MG63 (cell line): ENCODE data around the gene LYAR. TPM values are rescaled to one million over a fixed set of nuclear protein-coding genes. Genes with fewer than 3 reads are reported as not detected.
A peak's percentile ranks its signal among the peaks of the same experiment; 100 is the strongest.

Experiments
- DNase-seq: peaks from one replicate; pipeline ENCODE4 v3.0.0-alpha.2; 2020
- H3K27me3 ChIP-seq: fragments of 250-450 bp; sonication (Bioruptor Pico); 2 replicates; pipeline ENCODE4 v1.5.1; 2020; ENCODE audit warnings: mild to moderate bottlenecking, moderate library complexity
- H3K36me3 ChIP-seq: fragments of 250-450 bp; sonication (Bioruptor Pico); 2 replicates; pipeline ENCODE4 v1.5.1; 2020; ENCODE audit warnings: mild to moderate bottlenecking, moderate library complexity
- H3K4me3 ChIP-seq: fragments of 250-450 bp; sonication (Bioruptor Pico); 2 replicates; pipeline ENCODE4 v1.5.1; 2020; ENCODE audit warnings: mild to moderate bottlenecking, moderate library complexity
- H3K9me3 ChIP-seq: fragments of 250-450 bp; sonication (Bioruptor Pico); 2 replicates; pipeline ENCODE4 v1.5.1; 2020; ENCODE audit warnings: mild to moderate bottlenecking, moderate library complexity
- total RNA-seq: library from RNA; depleted of rRNA; stranded (reverse); fragments of >200 nt; shearing (Covaris generic); gene quantifications from 2 replicates; pipeline ENCODE4 v1.2.3, GENCODE V29; 2014; ENCODE audit warnings: low replicate concordance; rRNA removed

LYAR gene, protein sequence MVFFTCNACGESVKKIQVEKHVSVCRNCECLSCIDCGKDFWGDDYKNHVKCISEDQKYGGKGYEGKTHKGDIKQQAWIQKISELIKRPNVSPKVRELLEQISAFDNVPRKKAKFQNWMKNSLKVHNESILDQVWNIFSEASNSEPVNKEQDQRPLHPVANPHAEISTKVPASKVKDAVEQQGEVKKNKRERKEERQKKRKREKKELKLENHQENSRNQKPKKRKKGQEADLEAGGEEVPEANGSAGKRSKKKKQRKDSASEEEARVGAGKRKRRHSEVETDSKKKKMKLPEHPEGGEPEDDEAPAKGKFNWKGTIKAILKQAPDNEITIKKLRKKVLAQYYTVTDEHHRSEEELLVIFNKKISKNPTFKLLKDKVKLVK
- total RNA-seq, result 17.5 and 20.9 TPM in 2 replicates

DNA sequence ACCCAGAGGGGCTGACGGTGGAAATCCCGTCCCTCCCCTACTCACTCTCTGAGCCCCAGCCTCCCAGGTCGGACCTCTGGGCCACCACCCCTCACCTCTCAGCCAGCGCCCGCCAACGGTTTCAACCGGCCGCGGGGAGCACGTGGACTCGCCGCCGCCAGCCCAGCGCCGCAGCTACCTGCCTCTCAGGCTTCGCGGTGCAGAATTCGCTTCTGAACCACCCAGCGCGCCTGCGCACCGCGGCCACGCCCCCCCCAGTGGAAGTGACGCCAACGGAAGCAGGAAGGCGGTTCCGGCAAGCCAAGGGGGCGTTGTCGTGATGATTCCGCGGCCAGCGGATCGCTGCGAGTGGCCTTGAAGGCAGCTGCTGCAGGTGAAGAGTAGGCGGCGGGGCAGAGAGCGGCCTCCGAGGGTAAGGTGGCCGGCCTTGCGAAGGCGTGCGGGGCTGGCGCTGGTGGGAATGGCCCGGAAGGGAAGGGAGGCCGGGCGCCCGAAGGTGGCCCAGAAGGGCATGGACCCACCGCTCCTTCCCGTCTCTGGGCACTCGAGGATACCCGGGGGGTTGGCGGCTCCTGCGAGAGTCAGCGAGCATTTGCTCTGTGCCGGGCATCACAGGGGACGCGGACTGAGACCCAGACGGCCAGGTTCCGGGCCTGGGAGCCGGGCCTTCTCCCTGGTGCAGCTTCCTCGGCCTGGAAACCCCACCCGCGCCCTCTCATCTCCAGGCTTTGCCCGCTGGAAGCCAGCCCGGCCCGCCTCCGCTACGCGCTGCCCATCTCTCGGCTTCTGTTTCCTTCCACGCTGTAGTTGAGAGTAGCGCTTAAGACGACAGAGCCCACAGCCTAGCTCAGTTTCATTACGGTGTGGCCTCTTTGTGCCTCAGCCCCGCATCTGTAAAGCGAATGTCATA lies at the start of gene LYAR, which contains the start of gene ZBTB49:
Gene LYAR, minus strand, starts transcription at position 214 of the 910 bp plus-strand sequence. CDS start 6,412 bp downstream, outside the sequence.
Gene ZBTB49, plus strand, starts transcription at position 311 of the 910 bp plus-strand sequence. CDS start 9,695 bp downstream, outside the sequence.
- peaks cover 5% of the 10 kb centered on the region for H3K36me3 ChIP-seq
- H3K4me3 ChIP-seq, result peak within 1 kb of the TSS; percentile 89
- H3K27me3 ChIP-seq, result no peaks in the 10 kb centered on the region
- no peaks in the 10 kb centered on the region for H3K9me3 ChIP-seq
- DNase-seq, result peak; percentile 85

DNA sequence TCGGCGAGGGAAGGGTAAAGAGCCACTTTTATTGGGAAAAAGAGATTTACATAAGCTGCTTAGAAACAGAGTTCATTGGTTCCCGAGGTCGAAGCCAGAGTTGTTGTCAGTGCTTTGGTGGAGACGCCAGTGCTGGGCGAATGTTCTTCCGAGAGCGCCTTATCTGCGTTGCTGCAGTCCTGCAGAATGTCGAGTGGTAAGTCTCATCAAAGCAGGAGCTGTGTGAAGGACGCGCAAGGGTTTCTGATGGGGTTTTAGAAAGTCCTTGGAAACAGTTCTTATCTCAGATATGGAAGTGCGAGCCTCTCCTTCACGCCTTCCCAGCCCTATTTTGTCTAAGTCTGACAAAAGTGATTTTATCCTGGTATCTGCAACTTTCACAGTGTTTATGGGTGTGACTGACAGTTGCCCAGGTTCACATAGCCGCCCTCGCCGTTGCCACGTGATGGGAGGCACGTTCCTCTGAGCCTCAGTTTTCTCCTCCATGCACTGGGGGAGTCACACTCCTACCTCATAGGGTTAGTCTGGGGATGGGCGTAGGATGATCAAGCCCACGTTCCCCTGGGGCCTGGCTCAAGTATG lies 49.6 kb upstream of the LYAR start:
- DNase-seq, result no peak
- no peaks in the 10 kb centered on the region for H3K9me3 ChIP-seq
- no peak overlapping the region for H3K4me3 ChIP-seq
- no peaks in the 10 kb centered on the region for H3K27me3 ChIP-seq
- H3K36me3 ChIP-seq, result no peaks in the 10 kb centered on the region

DNA sequence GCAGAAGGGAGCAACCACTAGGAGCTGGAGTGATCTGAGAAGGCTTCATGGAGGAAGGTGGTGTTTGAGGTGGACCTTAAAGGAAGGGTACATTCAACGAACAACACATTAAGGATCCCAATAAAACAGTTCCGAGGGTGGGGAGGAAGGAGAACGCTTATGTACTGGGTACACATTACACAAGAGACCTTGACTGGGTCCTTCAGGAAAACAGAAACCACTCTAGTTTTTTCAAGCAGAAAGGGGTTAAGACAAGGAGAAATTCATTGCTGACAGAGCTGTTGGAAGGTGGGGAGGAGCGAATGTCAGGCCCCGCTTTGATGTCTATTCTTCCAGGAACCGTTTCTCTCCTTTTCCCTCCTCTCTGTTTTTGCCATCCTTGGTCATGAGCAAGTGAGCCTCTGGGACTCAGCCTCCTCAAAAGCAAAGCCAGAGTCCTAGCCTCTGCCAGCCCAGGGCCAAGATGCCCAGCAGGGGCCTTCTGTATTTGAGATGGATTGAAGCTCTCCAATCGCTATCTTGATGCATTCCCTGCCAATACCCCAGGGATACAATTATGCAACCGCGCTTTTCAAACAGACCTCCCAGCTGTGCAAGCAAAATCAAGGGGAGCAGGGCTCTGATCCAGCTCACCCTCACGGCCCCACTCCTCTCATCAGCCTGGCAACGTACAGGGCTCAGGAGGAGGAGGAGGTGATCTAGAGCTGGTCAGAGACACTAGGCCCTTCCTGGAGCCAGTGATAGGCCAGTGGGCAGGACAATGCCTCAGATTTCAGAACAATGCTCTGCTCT lies 48.5 kb upstream of the LYAR start:
- no peaks in the 10 kb centered on the region for H3K36me3 ChIP-seq
- no peaks in the 10 kb centered on the region for H3K9me3 ChIP-seq
- H3K4me3 ChIP-seq, result no peak overlapping the region
- no peaks in the 10 kb centered on the region for H3K27me3 ChIP-seq
- no peak for DNase-seq

DNA sequence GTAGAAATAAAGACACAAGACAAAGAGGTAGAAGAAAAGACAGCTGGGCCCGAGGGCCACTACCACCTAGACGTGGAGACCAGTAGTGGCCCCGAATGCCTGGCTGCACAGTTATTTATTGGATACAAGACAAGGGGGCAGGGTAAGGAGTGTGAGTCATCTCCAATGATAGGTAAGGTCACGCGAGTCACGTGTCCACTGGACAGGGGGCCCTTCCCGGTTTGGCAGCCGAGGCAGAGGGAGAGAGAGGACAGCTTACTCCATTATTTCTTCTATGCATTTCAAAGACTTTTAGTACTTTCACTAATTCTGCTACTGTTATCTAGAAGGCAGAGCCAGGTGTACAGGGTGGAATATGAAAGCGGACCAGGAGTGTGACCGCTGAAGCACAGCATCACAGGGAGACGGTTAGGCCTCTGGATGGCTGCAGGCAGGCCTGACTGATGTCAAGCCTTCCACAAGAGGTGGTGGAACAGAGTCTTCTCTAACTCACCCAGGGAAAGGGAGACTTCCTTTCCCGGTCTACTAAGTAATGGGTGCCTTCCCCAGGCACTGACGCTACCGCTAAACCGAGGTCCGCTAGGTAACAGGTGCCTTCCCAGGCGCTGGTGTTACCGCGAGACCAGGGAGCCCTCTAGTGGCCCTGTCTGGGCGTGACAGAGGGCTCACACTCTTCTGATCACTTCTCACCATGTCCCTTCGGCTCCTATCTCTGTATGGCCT lies 45.0 kb upstream of the LYAR start:
- Histone ChIP-seq H3K9me3 (no peaks in the 10 kb centered on the region), H3K36me3 (no peaks in the 10 kb centered on the region), H3K4me3 (no peak overlapping the region), H3K27me3 (no peaks in the 10 kb centered on the region)
- DNase-seq, result peak; percentile 26

DNA sequence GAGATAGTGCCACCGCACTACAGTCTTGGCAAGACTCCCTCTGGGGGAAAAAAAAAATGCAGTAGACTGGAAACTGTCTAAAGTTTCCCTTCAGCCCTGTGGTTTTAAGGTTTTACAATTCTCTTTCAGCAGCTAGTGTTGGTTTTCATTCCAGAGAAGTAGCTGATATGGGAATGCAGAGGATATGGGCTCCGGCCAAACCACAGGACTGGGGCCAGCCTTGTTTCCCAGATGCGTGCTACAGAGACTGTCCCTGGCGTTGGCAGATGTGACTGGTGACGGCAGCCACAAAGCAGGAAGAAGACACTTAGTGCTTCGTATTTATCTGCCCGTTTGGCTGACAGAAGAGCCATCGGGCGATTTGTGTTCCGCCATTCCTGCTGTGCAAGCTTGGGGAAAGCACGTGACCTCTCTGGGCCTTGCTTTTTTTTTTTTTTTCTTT lies 43.3 kb upstream of the LYAR start:
- DNase-seq, result peak; percentile 5
- Histone ChIP-seq H3K9me3 (no peaks in the 10 kb centered on the region), H3K36me3 (no peaks in the 10 kb centered on the region), H3K27me3 (no peaks in the 10 kb centered on the region), H3K4me3 (no peak overlapping the region)

DNA sequence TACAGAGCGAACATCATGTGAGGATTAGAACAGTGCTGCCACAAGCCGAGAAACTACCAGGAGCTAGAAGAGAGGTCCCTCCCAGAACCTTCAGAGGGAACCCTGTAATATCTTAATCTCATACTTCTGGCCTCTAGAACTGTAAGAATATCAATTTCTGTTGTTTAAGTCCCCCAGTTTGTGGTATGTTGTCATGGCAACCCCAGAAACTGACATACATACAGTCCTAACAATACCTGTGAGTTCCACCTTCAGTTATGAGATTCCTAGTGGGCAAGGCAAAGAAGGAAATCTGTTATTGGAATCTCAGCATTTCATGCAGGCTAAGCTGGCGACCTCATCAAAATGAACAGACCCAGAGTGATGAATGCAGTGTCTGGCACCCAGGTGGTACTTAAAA lies 42.6 kb upstream of the LYAR start:
- DNase-seq, result no peak
- no peak overlapping the region for H3K4me3 ChIP-seq
- H3K9me3 ChIP-seq, result no peaks in the 10 kb centered on the region
- H3K27me3 ChIP-seq, result no peaks in the 10 kb centered on the region
- no peaks in the 10 kb centered on the region for H3K36me3 ChIP-seq

DNA sequence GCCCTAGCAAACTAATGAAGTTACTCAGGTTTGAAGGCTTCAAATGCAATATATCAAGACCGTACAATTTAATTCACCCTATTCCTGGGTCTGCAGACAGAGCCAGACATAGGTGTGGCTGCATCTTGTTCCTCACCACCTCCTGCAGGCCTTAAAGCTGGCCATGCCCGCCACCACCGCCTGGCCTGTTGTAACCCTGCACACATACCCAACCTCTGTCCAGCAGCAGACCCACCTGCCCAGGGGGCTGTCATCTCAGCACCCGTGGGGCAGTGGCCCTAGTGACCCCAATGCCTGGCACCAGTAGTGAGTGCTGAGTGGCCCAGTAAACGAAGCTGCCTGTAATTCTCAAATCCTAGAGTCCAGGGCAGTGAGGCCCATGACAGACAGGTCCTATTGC lies 40.8 kb upstream of the LYAR start:
- no peak for DNase-seq
- no peaks in the 10 kb centered on the region for H3K9me3 ChIP-seq
- H3K36me3 ChIP-seq, result no peaks in the 10 kb centered on the region
- no peak overlapping the region for H3K4me3 ChIP-seq
- no peaks in the 10 kb centered on the region for H3K27me3 ChIP-seq

DNA sequence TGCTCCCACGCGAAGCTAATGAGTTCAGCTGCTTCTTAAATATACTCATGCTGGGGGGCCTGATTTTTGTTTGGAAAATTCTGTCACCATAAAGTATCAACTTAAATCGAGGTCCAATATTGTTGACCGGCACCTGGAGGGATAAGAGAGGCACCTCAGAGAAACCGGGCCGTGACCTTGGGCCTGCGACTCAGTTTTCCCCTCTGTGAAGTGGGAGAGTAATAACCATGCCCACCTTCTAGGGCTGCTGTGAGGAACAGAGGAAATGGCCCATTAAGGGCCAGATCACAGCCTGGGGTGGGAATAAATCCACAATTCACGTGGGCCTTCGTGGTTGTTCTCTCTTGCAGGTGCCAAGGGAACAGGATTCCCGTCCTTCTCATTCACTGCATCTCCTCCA lies 39.5 kb upstream of the LYAR start:
- Histone ChIP-seq H3K9me3 (no peaks in the 10 kb centered on the region), H3K4me3 (no peak overlapping the region), H3K36me3 (no peaks in the 10 kb centered on the region), H3K27me3 (no peaks in the 10 kb centered on the region)
- DNase-seq, result no peak

DNA sequence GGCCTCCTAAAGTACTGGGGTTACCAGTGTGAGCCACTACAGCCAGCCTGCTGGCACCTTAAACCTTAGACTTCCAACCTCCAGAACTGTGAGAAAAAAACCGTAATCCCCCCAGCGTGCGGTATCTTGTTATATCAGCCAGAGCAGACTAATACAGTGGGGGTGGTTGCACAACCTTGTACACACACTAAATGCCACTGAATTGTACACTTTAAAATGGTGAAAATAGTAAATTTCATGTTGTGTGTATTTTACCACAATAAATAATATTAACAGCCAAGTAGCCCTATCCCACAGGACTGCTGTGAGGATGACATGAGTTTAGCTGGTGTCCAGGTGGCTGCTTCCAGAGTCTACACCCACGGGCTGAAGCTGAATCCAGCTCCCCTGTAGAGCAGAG lies 38.9 kb upstream of the LYAR start:
- Histone ChIP-seq H3K27me3 (no peaks in the 10 kb centered on the region), H3K9me3 (no peaks in the 10 kb centered on the region), H3K4me3 (no peak overlapping the region), H3K36me3 (no peaks in the 10 kb centered on the region)
- DNase-seq, result no peak

DNA sequence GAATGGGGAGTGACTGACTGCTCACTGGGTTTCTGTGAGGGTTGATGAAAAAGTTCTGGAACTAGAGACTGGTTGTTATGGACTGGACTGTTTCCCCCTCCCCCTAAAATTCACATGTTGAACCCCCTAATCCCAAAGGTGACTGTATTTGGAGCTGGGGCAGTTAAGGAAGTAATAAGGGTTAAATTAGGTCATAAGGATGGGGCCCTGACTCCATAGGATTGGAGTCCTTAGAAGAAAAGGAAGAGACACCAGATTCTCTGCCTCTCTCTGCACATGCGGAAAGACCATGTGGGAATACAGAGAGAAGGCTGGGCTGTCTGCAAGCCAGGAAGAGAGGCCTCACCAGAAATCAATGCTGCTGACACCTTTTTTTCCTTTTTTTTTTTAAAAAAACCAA lies 38.3 kb upstream of the LYAR start:
- Histone ChIP-seq H3K27me3 (no peaks in the 10 kb centered on the region), H3K4me3 (no peak overlapping the region), H3K9me3 (no peaks in the 10 kb centered on the region), H3K36me3 (no peaks in the 10 kb centered on the region)
- no peak for DNase-seq

DNA sequence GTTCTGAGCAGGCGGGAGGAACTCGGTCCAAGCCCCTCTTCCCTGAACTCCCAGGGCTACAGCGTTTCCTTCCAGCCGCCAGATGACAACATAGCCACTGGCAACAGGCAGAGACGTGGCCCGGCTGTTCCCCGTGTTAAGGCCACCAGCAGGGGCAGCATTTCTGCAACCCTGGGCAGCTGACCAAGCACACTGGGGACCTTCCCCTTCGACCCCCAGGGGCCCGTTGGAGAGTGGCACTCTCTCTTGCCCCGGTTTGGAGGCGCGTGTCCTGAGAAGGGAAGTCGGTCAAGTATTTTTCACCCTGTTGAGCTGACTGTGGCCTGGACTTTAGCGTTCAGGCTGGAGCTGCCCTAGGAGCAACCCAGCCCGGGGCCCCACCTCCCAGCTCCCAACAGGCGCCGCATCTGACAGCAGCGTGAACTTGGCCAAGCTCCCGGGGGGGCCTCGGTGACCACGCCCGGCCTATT lies 37.7 kb upstream of the LYAR start:
- DNase-seq, result no peak
- Histone ChIP-seq H3K36me3 (no peaks in the 10 kb centered on the region), H3K4me3 (no peak overlapping the region), H3K9me3 (no peaks in the 10 kb centered on the region), H3K27me3 (no peaks in the 10 kb centered on the region)

DNA sequence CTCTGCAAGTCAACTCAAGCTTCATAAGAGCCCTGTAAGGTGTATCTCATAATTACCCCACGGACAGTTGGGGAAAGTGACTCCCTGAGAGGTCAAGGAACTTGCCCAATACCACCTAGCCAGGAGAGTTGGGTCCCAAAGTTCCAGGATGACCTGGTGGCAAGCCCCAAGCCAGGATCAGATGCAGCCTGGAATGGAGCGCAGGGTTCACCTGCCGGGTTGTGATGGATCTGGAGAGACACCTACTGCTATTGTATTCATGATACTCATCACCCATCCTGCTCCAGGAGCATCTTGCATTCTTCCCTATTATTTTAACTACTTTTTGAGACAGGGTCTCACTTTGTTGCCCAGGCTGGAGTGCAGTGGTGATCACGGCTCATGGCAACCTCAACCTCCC lies 36.2 kb upstream of the LYAR start:
- DNase-seq, result no peak
- no peak overlapping the region for H3K4me3 ChIP-seq
- no peaks in the 10 kb centered on the region for H3K27me3 ChIP-seq
- no peaks in the 10 kb centered on the region for H3K36me3 ChIP-seq
- H3K9me3 ChIP-seq, result no peaks in the 10 kb centered on the region

DNA sequence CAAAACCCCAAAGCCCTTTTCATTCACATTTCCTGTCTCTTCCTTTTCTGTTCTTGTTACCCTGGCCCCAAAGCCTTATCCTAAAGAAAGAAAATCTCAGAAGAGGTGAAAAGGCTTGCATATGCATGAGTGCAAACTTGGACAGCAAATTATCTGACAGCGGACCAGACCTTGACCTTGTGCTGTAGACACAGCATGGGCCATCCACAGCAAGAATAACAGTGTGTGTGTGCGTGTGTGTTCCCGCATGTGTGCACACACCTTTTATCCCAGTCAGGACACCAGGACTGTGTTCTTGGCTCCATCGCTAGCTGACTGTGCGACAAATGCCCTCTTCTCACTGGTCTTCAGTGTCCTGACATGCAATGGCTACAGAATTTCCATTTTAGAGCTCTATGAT lies 35.4 kb upstream of the LYAR start:
- Histone ChIP-seq H3K36me3 (no peaks in the 10 kb centered on the region), H3K4me3 (no peak overlapping the region), H3K9me3 (no peaks in the 10 kb centered on the region), H3K27me3 (no peaks in the 10 kb centered on the region)
- no peak for DNase-seq

DNA sequence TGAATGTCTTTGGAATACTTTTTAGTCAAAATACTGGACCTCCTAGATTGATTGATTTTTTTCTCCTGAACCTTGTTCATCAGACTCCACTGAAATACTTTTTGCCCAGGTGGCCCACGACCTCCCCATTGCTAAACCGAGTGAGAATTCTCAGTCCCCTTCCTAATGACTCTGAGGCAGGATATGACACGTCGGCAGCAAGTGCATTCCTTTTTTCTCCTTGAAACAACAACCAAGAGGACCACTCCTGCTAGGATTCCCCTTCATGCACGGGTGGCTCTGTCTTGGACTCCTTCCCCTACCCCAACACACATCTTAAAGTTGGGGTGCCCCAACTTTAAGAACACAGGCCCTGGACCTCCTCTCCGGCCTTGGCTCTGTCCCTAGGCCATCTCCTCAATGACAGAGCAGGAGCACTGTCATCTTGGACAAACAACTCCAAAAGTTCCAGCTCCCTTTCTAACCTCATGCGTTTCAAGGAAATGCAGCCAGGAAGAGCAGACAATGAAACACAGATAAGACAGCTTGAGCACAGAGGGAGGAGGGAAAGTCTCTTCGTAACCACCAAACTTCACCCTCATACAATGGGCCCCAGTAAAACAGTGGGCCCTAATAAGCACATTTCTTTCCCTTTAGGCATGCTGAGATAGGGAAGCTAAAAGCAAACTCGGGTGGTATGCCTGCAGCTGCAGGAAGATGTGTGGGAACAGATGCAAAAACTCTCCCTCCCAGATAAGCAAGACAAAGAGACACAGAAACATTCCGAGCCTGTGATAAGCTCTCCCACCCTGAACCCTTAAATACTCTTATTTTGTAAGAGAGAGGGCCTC lies 34.0 kb upstream of the LYAR start:
- no peak overlapping the region for H3K4me3 ChIP-seq
- no peaks in the 10 kb centered on the region for H3K27me3 ChIP-seq
- no peak for DNase-seq
- H3K9me3 ChIP-seq, result no peaks in the 10 kb centered on the region
- no peaks in the 10 kb centered on the region for H3K36me3 ChIP-seq
